K562 (cell line): Measurements from ENCODE around the gene DYNC1H1.

Experiments used
- CGGBP1 ChIP-seq: fragments of 250-450 bp; sonication (Bioruptor Pico); IDR thresholded peaks from 2 replicates; pipeline ENCODE4 v1.9.0; 2021; ENCODE audit warnings: mild to moderate bottlenecking
- CTCF ChIP-seq, 3 experiments: IDR thresholded peaks in 2 of 3; conservative IDR thresholded peaks in 1 of 3; 2 replicates each; pipeline ENCODE4 v1.5.1; 2011 to 2012; ENCODE audit warnings: low read length in 3 of 3, mild to moderate bottlenecking in 3 of 3, control low read depth in 2 of 3, improper control_type of control experiment in 1 of 3, inconsistent platforms in 1 of 3, low read depth in 1 of 3, mixed read lengths in 1 of 3, moderate library complexity in 1 of 3; ENCODE audit not compliant: insufficient read depth in 2 of 3
- HOMEZ ChIP-seq: fragments of 250-450 bp; sonication (Bioruptor Pico); IDR thresholded peaks from 2 replicates; pipeline ENCODE4 v1.4.0; 2020; ENCODE audit warnings: mild to moderate bottlenecking, moderate library complexity
- MLX ChIP-seq, 2 experiments: fragments of 450-650 bp in 1 of 2; sonication (generic) in 1 of 2; formaldehyde crosslinking; conservative IDR thresholded peaks; 2 replicates each; pipeline versions ENCODE4 v1.4.0 to v1.8.1; 2020 to 2022; ENCODE audit warnings: mild to moderate bottlenecking in 1 of 2, missing genetic modification reagents in 1 of 2
- MXI1 ChIP-seq: IDR thresholded peaks from 2 replicates; pipeline ENCODE4 v1.6.1; 2011; ENCODE audit warnings: low read depth, mild to moderate bottlenecking, improper control_type of control experiment, low read length
- SAP30 ChIP-seq: fragments of 200-600 bp; sonication (generic); IDR thresholded peaks from 2 replicates; pipeline ENCODE4 v1.6.1; 2012; ENCODE audit warnings: borderline replicate concordance, low read depth, mild to moderate bottlenecking, moderate library complexity, low read length, control low read depth, inconsistent platforms; ENCODE audit not compliant: insufficient read depth, poor library complexity, severe bottlenecking
- SPI1 ChIP-seq: IDR thresholded peaks from 2 replicates; pipeline ENCODE4 v1.6.1; 2011; ENCODE audit warnings: low read depth, low read length, control low read depth, borderline replicate concordance

- TF ChIP-seq SPI1: no peak
- TF ChIP-seq SAP30: no peak
- TF ChIP-seq MLX (CRISPR knock-in tag; conservative IDR thresholded peaks at IDR 0.05): no peak
- TF ChIP-seq CGGBP1: no peak
- TF ChIP-seq CTCF (IDR thresholded peaks at IDR 0.05 in 2 of 3, conservative IDR thresholded peaks at IDR 0.05 in 1 of 3; ENCODE audit: insufficient read depth in 2 of 3, low read depth in 1 of 3, low read length in 3 of 3): no peak
- TF ChIP-seq MXI1: no peak
- no peak for TF ChIP-seq HOMEZ (CRISPR knock-in tag)
These were observed 86.3 kb downstream of the DYNC1H1 start for GRCh38 chr14:102050625-102051024.
